GM19328 (cell line): ENCODE measurements around the gene PCBD1.
A peak's percentile ranks its signal among the peaks of the same experiment; 100 is the strongest.
"Not testable (repeated sequence)": the region's sequence is repeated elsewhere in the genome, so short reads cannot be mapped to it uniquely, and the experiment has no call there.

Source experiments
- ATAC-seq: cut with Tn5 transposase; IDR thresholded peaks from one replicate; pipeline ENCODE4 v1.9.1; 2021; ENCODE audit warnings: mild to moderate bottlenecking, moderate library complexity; ENCODE audit not compliant: unreplicated experiment

The PCBD1 gene

GRCh38 chr10:70887804-70888800 lies at the start of gene PCBD1:
PCBD1 (minus strand) TSS chr10:70888565; CDS start chr10:70888533, 32 bp downstream.
- ATAC-seq: peak; percentile 60

- ATAC-seq: no peak
Measured at GRCh38 chr10:70937661-70938060, 49.3 kb upstream of the PCBD1 start.

- ATAC-seq: no peak
Measured at GRCh38 chr10:70936111-70936510, 47.7 kb upstream of the PCBD1 start.

- no peak for ATAC-seq
Measured at GRCh38 chr10:70935631-70936030, 47.3 kb upstream of the PCBD1 start.

GRCh38 chr10:70935125-70935625 lies 46.8 kb upstream of the PCBD1 start:
- no peak for ATAC-seq

- ATAC-seq: no peak
Measured at GRCh38 chr10:70934701-70935100, 46.3 kb upstream of the PCBD1 start.

- ATAC-seq: no peak
Measured at GRCh38 chr10:70932392-70933196, 44.2 kb upstream of the PCBD1 start.

GRCh38 chr10:70931168-70931815 lies 42.9 kb upstream of the PCBD1 start:
- ATAC-seq: no peak

GRCh38 chr10:70930263-70931000 lies 42.1 kb upstream of the PCBD1 start:
- ATAC-seq: no peak

GRCh38 chr10:70928140-70928539 lies 39.8 kb upstream of the PCBD1 start:
- no peak for ATAC-seq

- no peak for ATAC-seq
Measured at GRCh38 chr10:70927189-70927943, 39.0 kb upstream of the PCBD1 start.

GRCh38 chr10:70926226-70927000 lies 38.0 kb upstream of the PCBD1 start:
- no peak for ATAC-seq

GRCh38 chr10:70925377-70926225 lies 37.2 kb upstream of the PCBD1 start:
- no peak for ATAC-seq

GRCh38 chr10:70923696-70924095 lies 35.3 kb upstream of the PCBD1 start:
- ATAC-seq: no peak

GRCh38 chr10:70921285-70921684 lies 32.9 kb upstream of the PCBD1 start:
- no peak for ATAC-seq

GRCh38 chr10:70920519-70920918 lies 32.2 kb upstream of the PCBD1 start:
- no peak for ATAC-seq

- not testable (repeated sequence) for ATAC-seq
Measured at GRCh38 chr10:70919906-70920305, 31.5 kb upstream of the PCBD1 start.
